Testis (tissue), 3 donors: ENCODE data around the gene AMBP. TPM values are rescaled to one million over a fixed set of nuclear protein-coding genes. Genes with fewer than 3 reads are reported as not detected.

Experiments used
- DNase-seq: peaks from one replicate; pipeline ENCODE4 v3.0.0-alpha.2; 2019
- H3K27ac ChIP-seq, 2 donors: fragments of 200-600 bp; sonication (generic); one replicate each; pipeline ENCODE4 v1.5.1; 2019
- H3K27me3 ChIP-seq: fragments of 200-600 bp; sonication (generic); one replicate; pipeline ENCODE4 v1.5.1; 2019
- H3K36me3 ChIP-seq: fragments of 200-600 bp; sonication (generic); one replicate; pipeline ENCODE4 v1.5.1; 2017; ENCODE audit warnings: low read depth; ENCODE audit errors: missing control alignments
- H3K4me1 ChIP-seq: fragments of 200-600 bp; sonication (generic); one replicate; pipeline ENCODE4 v1.5.1; 2019
- H3K4me3 ChIP-seq, 2 donors: fragments of 200-600 bp; sonication (generic); one replicate each; pipeline ENCODE4 v1.5.1; 2017 to 2019
- H3K9me3 ChIP-seq: fragments of 200-600 bp; sonication (generic); one replicate; pipeline ENCODE4 v1.5.1; 2017
- POLR2A ChIP-seq: fragments of 450-650 bp; IDR thresholded peaks from one replicate; pipeline ENCODE4 v1.6.1; 2017; ENCODE audit warnings: antibody characterized with exemption, mild to moderate bottlenecking, moderate library complexity
- WGBS, 2 donors: methylation state at CpG; one replicate each; pipeline ENCODE4 v1.1.5; 2018; 5-methylcytosine and 5-hydroxymethylcytosine counted together
- intact Hi-C: fragments of 100-400 bp; cut with DNase I; formaldehyde crosslinking; loops from one replicate; pipeline ENCODE4 v1.15.1; 2023; ENCODE audit warnings: low total_unique reads
- polyA plus RNA-seq: library from polyadenylated mRNA; stranded (reverse); fragments of 350-450 nt; fragmentation: Illumina TruSeq; extraction: RNeasy Lipid Tissue Mini Kit (QIAGEN cat#74804); gene quantifications from one replicate; pipeline ENCODE4 v1.2.3, GENCODE V29; 2014; ENCODE audit warnings: low read depth, low replicate concordance; ENCODE audit not compliant: insufficient read depth
- total RNA-seq, 2 donors: library from RNA; depleted of rRNA; stranded (reverse); fragments of >200 nt; gene quantifications; one replicate each; pipeline ENCODE4 v1.2.3, GENCODE V29; 2016
- TF ChIP-seq, protein P1 (sequence below), 3 experiments: fragments of 450-650 bp in 2 of 3; fragments of 200-600 bp in 1 of 3; sonication (generic) in 1 of 3; IDR thresholded peaks; one replicate each; pipeline ENCODE4 v1.5.1; 2016 to 2019; ENCODE audit warnings: antibody characterized with exemption in 3 of 3, mild to moderate bottlenecking in 2 of 3, moderate library complexity in 1 of 3

AMBP gene
- total and polyA plus RNA-seq, 3 donors from 2014 or later: 0.47 to 0.88 (median 0.68) TPM

DNA sequence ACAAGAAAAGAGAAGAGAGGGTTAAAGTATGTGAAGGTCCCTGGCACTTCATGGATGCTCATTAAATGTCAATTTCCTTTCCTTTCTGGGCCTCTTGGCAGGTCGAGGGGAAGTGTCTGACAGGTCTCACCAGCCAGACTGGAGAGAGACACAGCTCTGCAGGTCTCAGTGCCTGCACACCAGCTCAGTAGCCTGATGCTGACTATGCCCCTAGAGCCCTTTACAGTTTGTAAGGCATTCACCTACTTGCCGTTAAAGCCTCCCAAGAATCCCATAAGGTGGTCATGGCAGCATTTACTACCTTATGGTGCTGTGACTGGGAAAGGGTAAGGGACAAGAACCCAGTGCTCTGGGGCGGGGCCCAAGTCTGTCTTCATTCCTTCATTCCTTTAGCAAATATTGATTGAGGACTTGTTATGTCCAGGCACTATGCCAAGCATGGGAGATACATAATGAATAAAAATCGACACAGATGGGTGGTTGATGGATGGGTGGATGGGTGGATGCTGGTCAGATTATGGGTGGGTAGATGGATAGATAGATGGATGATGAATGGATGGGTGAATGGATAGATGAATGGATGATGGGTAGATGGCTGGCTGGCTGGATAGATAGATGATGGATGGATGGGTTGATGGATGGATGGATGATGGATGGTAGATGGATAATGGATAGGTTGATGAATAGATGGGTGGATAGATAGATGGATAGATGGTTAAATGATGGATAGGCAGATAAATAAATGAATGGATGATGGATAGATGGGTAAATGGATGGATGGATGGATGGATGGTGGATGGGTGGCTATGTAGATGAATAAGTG, 42.3 kb upstream of the AMBP start:
- intact Hi-C loops: no loop called here
- Histone ChIP-seq H3K9me3 (no peaks in the 10 kb centered on the region), H3K4me1 (peaks cover 21% of the 10 kb centered on the region), H3K36me3 (no peaks in the 10 kb centered on the region), H3K27ac (no peak overlapping the region), H3K4me3 (no peak overlapping the region), H3K27me3 (no peaks in the 10 kb centered on the region)
- TF ChIP-seq, protein P1, sequence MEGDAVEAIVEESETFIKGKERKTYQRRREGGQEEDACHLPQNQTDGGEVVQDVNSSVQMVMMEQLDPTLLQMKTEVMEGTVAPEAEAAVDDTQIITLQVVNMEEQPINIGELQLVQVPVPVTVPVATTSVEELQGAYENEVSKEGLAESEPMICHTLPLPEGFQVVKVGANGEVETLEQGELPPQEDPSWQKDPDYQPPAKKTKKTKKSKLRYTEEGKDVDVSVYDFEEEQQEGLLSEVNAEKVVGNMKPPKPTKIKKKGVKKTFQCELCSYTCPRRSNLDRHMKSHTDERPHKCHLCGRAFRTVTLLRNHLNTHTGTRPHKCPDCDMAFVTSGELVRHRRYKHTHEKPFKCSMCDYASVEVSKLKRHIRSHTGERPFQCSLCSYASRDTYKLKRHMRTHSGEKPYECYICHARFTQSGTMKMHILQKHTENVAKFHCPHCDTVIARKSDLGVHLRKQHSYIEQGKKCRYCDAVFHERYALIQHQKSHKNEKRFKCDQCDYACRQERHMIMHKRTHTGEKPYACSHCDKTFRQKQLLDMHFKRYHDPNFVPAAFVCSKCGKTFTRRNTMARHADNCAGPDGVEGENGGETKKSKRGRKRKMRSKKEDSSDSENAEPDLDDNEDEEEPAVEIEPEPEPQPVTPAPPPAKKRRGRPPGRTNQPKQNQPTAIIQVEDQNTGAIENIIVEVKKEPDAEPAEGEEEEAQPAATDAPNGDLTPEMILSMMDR (IDR thresholded peaks at IDR 0.05): no peak
- no peak for TF ChIP-seq POLR2A
- no peak for DNase-seq
- 72 to 73% methylated on average over 4 of the region's 4 CpGs for WGBS, 2 donors

DNA sequence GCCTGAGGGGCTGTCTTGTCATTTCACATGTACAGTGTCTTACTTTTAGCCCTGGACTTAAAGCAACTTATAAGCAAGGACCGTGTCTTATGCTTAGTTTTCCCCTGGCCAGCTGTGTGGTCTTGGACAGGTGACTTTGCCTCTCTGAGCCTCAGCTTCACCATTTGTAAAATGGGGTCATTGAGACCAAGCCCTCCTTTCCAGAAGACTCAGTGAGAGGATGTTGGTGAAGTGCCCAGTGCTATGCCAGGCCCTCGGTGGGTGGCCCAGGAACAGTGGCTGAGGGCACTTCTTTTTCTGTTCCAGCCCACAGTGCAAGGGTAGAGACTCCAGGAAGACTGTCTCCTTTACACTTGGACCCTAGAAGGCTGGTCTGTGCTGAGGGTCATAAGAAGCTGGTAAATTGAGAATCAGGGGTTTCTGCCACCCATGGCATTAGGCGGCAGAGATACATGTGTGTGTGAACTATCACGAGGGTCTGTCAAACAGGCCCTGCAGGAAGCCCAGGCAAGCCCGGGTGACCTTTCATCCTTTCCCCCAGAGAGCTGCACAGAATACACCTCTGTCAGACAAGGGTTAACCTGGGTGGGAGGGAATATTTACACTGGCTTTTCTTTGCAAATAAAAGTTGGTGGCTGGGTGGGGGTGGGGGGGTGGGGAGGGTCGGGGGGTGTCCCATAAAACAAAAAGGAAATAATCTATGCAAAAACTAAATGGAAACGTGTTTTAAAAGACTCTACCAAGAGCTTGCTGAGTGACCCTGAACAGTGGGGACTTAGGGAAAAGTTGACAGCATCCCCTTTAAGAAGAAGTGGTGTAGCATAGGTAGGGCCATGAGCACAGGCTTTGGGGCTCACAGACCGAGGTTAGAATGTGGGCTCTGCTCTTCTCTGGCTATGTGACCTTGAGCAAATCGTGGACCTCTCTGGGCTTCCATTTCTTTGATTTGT, 41.4 kb upstream of the AMBP start:
- Histone ChIP-seq H3K36me3 (no peaks in the 10 kb centered on the region), H3K9me3 (no peaks in the 10 kb centered on the region), H3K27ac (peak overlapping the region in 1 of 2 donors; percentile 7), H3K4me1 (peaks cover 23% of the 10 kb centered on the region), H3K4me3 (no peak overlapping the region), H3K27me3 (no peaks in the 10 kb centered on the region)
- DNase-seq: no peak
- WGBS, 2 donors: 56 to 70% methylated on average over 8 to 9 of the region's 9 CpGs
- intact Hi-C loops: no loop called here
- TF ChIP-seq POLR2A: no peak
- TF ChIP-seq, protein P1 (IDR thresholded peaks at IDR 0.05): no peak

DNA sequence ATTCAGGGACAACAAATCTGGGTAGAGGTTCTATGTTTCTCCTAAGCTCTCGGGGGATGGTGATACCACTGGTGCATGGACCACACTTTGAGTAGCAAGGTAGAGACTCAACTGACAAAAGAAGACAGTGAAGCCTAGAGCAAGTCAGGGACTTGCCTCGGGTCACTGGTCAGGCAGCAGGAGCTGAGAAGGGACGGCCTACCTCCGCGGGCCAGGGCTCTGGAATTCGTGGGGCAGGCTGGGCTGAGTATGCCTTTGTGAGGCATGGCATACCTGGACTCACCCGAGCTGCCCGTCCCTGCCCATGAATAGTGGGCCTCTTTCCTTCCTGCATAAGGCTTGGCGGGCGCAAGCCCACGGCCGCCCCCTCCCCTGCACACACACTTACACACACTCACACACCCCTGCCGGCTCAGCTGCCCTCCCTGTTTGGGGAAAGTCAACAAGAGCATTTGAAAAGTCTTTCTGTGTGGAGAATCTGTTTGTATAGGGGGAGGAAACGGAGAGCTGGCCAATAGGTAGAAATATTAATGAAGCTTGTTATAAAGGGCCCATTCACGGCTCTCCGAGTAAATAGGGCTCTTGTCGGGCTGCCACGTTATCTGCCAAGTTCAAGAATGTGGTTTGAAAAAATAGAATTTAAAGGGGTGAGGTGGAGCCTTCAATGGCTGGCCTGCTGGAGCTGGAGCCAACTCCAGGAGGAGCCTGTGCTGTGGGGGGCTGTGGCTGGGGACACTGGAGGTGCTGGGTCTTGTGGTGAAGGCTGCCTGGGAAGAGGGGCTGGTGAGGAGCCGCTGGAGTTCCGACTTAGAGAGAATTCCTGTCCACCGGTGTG, 40.1 kb upstream of the AMBP start:
- peaks cover 31% of the 10 kb centered on the region for H3K4me1 ChIP-seq
- H3K36me3 ChIP-seq: no peaks in the 10 kb centered on the region
- intact Hi-C loops: no loop called here
- peak; percentile 51 for DNase-seq
- TF ChIP-seq POLR2A: no peak
- TF ChIP-seq, protein P1 (IDR thresholded peaks at IDR 0.05): no peak
- H3K9me3 ChIP-seq: no peaks in the 10 kb centered on the region
- 65 to 70% methylated on average over 18 to 21 of the region's 21 CpGs for WGBS, 2 donors
- peak overlapping the region; percentile 7 to 63 for H3K27ac ChIP-seq
- no peak overlapping the region for H3K4me3 ChIP-seq
- no peaks in the 10 kb centered on the region for H3K27me3 ChIP-seq

DNA sequence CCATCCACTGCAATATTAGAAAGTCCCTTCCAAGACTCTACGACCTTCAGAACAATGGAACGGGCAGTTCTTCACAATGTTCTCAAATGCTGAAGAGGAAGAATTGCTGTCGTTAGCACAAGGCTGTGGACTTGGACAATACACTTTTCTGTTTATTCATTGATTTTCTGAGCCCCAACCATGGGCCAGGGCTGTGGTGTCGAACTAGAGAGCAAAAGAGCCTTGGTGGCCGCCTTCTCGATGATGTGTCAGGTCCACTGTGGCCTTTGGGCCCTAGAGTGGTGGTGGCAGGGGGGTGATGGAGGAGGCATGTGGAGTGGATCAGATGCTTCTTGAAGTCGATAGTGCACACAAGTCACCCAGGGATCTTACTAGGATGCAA, 39.5 kb upstream of the AMBP start:
- intact Hi-C loops: no loop called here
- H3K4me1 ChIP-seq: peaks cover 36% of the 10 kb centered on the region
- no peaks in the 10 kb centered on the region for H3K27me3 ChIP-seq
- H3K27ac ChIP-seq: peak overlapping the region in 1 of 2 donors; percentile 25
- H3K9me3 ChIP-seq: no peaks in the 10 kb centered on the region
- no peak overlapping the region for H3K4me3 ChIP-seq
- WGBS, 2 donors: 67 to 74% methylated on average over 7 of the region's 7 CpGs
- no peaks in the 10 kb centered on the region for H3K36me3 ChIP-seq
- no peak for TF ChIP-seq POLR2A
- TF ChIP-seq, protein P1 (IDR thresholded peaks at IDR 0.05): no peak
- no peak for DNase-seq
